SK-MEL-5 (cell line): ENCODE measurements around the gene DNLZ. TPM values are rescaled to one million over a fixed set of nuclear protein-coding genes. Genes with fewer than 3 reads are reported as not detected.
A peak's percentile ranks its signal among the peaks of the same experiment; 100 is the strongest.

Experiments
- DNase-seq: peaks from one replicate; pipeline ENCODE4 v3.0.0-alpha.2; 2016; ENCODE audit warnings: low read depth, low spot score
- in situ Hi-C: cut with HindIII; loops from 2 replicates; pipeline ENCODE4 v1.10.0; 2016; ENCODE audit warnings: low sequenced_read_pairs, high pct_unique_total_duplicates, low pct_unique_long_range_greater_than_20kb
- total RNA-seq: library from RNA; depleted of rRNA; stranded (reverse); fragments of >200 nt; shearing (Covaris generic); gene quantifications from 2 replicates; pipeline ENCODE4 v1.2.3, GENCODE V29; 2014

Gene DNLZ
- total RNA-seq, 1 experiment from 2014 or later: 35.1 TPM

DNA sequence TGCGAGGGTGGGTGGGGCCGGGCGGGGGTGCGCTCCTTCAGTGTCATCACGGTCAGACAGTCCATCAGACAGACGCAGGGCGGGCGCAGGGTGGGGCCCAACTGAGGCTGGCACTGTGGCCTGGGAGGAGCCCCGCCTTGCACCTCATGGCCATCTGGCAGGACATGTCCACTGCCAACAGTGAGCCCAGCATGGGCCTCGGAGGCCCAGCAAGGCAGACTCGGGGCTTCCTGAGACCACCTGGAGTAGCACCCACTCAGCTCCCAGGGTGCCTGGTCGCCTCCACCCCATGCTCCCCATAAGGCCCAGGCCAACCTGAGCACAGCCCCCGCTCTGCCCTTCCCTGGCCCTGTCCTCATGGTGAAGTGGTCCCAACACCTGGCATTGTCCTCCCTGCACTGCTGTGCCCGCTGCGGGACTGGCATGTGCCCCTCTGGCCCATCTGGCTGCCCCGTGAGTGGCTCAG is 44.7 kb downstream of the DNLZ start:
- no peak for DNase-seq
- in situ Hi-C loops: no loop called here

DNA sequence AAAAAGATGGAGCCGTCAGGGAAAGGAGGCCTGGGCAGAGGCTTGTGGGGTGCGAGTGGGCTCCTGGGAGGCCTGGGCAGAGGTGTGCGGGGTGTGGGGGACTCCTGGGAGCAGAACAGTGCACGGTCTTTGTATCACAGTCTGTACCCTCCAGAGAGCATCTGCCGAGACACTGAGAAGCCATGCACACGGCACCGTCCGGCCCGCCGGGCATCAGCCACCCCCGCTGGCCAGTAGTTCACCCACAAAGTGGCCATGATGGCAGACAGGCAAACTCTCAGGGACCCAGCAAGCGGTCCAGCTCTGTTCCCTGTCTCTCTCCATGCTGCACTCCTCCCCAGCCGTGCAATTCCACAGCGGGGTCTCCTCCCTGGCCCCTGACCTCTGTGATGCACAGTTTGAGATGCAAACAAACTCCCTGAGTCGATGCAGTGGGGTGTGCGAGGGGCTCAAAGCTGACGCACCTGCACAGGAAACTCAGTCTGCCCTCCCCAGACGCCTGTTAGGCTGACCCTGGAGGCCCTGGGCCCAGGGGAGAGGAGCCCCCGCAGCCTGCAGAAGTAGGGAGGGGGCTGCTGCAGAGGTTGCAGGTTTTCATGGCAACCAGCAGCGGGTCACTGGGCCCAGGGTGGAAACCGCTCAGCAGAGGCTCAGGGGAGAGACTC is 45.3 kb downstream of the DNLZ start:
- DNase-seq: no peak
- in situ Hi-C loops: no loop called here

DNA sequence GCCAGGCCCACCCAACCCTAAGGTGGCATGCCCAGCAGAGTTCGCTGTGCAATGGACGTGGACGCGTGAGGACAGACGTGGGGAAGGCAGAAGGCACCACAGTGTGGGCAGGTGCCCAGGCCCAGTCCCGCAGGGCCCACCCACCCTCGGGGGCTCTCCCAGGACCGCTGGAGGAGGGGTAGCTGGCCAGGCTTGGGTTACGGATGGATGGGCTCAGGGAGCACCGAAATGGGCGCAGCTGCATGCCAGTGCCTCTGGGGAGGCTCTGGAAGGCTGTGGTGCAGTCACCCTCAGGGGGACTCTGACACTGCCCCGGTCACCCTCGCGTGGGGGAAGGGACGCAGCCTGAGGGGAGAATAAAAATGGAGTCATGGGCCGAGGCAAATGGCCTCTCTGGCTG is 45.8 kb downstream of the DNLZ start:
- in situ Hi-C loops: no loop called here
- DNase-seq: no peak

DNA sequence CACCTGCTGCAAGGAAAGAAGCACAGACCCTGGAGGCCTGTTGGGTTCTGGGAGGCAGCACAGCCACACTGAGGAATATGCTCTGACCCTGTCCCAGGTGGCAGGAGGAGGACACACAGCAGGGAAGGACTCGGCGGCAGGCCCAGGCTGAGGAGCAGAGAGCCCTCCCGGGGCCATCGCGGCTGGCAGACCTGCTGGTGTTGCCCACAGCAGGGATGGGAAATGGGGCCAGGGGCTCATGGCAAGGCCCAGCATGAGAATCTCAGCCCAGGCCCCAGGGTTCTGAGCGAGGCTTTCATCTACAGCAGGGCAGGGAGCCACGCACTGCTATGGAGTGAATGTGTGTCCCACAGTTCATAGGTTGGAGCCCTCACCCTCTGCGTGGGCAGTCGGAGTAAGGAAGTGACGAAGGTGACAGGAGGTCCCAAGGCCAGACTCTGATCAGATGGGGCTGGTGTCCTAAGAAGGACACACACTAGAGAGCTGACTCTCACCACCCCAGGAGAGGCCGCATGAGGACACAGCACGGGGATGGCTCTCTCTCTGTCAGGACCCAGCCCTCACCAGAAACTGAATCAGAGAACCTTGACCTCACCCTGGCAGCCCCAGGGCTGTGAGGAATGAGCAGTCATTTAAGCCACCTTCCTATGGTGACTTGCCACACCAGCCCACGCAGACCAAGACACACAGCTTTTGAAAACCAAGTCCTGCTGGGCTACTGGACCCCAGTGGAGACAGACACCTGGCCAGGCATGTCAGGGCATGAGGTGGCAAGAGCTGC is 46.5 kb downstream of the DNLZ start:
- in situ Hi-C loops: no loop called here
- no peak for DNase-seq

DNA sequence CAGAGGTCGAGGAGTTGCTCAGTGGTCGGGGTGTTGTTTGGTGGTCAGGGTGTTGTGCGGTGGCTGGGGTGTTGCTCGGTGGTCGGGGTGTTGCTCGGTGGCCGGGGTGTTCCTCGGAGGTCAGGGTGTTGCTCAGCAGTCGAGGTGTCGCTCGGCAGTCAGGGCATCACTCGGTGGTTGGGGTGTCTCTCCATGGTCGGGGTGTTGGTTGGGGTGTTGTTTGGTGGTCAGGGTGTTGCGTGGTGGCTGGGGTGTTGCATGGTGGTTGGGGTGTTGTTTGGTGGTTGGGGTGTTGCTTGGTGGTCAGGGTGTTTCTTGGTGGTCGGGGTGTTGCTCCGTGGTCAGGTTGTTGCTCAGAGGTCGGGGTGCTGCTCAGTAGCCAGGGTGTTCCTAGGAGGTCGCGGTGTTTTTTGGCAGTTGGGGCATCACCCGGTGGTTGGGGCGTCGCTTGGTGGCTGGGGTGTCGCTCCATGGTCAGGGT is 47.2 kb downstream of the DNLZ start:
- in situ Hi-C loops: no loop called here

DNA sequence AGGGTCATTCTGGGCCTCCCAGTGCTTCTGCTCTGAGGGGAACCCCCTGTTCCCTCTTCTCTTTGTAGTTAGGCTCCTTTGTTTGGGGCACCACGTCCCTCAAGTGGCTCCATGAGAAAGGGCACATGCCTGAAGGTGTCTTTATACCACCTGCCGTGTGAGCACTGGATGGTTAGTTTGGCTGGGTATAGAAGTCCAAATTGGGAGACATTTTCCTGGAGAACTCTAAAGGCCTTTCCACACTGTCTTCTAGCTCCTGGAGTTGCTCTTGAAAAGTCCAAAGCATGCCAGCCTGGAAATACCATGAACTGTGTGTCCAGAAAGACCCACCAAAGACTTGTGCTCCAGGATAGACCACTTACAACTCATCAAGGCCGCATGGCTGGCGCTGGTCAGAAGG is 48.6 kb downstream of the DNLZ start:
- no peak for DNase-seq
- in situ Hi-C loops: no loop called here

More for the DNA sequence above, 47.2 kb downstream of the DNLZ start:
- DNase-seq: no peak

DNA sequence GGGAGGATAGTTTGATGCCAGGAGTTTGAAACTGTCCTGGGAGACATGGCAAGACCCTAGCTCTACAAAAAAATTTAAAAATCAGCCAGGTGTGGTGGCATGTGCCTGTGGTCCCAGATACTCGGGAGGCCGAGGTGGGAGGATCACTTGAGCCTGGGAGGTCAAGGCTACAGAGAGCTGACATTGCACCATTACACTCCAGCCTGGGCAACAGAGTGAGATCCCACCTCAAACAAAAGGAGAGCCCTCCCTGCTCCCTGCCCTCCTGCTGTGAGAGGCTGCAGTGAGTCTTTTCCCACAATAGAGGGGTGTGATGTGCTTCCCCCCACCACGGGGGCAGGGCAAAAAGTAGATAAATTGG is 49.5 kb downstream of the DNLZ start:
- in situ Hi-C loops: no loop called here
- DNase-seq: no peak

DNA sequence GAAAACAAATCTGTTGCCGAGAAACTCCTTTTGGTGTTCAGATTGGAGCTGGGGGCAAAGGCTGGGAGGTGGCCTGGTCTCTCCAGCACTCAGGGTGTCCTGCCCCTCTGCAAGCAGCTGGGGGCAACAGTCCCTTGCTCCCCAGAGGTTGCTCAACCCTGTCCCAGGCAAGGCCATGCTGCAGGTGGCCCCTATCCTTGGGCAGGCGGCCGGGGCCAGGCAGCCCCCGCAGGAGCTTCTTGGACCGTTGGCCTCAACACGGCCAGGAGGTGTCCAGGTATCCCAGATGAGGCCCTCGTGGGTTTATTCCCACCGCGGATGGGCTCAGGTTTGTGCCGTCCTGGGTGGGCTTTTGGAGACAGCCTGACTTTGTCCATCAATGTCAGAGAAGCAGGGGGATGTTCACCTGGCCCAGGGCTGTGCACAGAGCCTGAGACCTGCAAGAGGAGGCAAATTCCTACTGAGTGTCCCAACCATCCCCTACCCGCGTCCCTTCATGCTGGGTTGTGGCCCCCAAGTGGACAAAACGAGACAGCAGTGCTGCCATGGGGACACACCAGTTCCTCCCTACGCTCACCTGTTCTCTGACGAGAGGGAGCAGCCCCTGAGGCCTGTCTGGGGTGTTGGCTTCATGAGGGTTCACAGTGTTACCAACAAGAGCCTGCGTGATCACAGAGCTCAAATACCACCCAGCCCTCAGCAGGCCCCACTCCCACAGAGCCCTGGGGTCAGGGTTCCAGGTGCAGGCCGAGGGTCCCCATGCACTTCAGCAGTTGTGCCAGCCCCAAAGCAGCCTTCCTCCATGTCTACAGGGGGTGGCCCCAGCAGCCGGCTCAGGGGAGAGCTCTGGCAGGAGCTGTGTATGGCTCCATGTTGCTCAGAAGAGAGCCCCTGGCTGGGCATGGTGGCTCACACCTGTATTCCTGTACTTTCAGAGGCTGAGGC is 50.2 kb downstream of the DNLZ start:
- DNase-seq: no peak
- in situ Hi-C loops: no loop called here

DNA sequence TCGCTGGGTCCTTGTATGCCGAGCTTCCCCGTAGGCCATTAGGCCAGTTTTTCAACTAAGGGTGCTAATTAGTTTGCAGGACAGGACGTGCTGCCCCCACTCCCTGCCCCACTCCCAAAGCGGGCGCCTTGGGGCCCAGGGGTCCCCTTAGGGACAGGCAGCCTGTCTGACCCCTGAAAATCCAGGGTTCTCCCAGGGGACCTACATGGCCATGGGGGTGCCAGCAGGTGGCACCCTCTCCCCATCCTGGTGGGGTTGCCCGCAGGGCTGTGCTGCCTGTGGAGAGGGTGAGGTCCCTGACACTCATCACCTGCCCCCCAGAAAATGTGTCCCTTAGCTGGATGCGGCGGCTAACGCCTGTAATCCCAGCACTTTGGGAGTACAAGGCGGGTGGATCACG is 51.1 kb downstream of the DNLZ start:
- DNase-seq: peak; percentile 31
- in situ Hi-C loops: no loop called here

DNA sequence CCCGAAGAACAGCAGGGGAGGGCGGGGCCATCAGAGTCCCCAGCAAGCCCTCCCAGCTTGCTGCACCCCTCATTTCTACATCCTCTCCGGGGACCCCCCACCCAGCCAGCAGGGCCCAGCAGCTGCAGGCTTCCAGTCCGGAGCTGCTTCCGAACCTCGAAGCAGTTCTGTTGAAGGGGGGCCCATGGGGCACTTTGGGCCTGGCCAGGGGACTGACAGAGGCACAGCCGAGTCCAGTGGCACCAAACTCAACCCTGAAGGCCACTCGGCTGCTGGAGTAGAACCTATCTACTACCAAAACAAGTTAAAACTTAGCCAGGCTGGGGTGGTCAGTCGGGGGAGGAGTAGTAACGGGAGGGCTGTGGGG is 51.6 kb downstream of the DNLZ start:
- no peak for DNase-seq

DNA sequence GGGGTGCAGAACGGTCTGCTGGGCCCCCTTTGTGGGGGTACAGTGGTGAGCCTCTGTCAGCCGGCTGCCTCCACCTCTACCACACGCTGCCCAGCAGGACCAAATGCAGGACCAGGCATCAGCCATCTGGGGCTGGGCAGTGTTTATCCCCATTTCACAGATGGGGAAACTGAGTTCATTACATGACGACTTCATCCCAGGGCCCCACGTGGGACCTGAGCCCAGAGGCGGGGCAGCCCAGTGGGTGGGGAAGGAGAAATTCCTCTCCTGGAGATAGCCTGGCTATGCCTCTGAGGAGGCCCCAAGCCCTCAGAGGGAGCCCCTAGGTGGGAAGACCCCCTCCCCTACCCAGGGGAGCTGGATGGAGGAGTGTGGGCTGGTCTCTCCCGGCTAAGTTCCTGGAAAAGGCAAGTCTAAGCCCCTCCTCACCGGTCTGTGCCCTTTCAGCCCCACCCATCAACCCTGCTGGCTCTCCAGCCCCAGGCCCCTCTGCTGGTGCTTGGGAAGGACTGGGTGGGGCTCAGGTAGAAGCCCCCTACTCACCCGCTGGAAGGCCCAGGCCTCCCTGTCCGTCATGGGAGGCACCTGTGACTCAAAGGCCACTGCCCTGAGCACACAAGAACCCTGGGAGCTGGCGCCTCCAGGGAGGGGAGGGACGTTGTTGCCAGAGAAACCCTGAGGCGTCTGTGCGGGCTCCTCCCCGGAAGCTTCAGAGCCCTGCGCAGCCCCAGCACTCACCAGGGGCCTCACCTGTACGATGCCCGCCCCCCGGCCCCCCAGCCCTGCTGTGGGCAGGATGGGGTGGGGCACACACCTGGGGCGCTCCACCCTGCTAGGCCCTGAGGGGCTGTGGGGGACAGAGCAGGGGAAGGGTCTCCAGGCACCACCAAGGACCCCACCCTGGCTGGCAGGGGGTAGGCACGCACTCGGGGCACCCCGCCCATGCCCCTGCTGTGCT is 52.2 kb downstream of the DNLZ start:
- DNase-seq: no peak
- in situ Hi-C loops: no loop called here

More for the DNA sequence above, 51.6 kb downstream of the DNLZ start:
- in situ Hi-C loops: no loop called here

DNA sequence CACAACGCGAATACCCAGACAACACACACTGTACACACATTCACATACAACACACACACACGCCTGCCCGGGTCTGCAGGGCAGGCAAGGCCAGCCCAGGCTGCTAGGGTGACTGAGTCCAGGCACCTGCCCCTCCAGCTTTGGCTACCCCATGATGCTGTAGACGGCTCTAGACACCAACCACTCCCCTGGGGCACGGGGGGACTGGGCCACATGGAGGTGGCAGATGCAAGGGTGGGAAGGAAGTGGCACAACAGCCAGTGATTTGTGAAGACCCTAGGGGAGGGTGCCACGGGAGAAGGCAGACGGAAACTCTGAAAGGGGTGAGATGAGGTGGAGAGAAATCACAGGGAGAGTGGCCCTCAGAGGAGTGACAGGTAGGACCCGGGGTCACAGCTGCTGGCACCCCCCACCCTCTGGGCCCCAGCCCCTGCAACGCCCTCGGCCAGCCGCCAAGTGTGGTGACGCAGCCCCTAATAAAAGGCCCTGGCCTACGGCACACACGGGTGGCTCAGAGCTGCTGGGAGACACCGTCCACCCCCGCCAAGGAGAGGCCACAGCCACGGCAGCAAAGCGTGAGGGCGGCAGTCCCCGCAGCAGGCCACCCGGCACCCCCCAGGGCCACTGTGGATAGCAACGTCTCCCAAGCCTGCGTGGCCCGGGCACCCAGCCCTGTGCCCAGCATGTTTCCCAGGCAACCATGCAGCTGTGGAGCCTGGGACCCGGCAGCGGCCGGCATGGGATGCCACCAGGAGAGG is 53.1 kb downstream of the DNLZ start:
- DNase-seq: no peak
- in situ Hi-C loops: no loop called here

DNA sequence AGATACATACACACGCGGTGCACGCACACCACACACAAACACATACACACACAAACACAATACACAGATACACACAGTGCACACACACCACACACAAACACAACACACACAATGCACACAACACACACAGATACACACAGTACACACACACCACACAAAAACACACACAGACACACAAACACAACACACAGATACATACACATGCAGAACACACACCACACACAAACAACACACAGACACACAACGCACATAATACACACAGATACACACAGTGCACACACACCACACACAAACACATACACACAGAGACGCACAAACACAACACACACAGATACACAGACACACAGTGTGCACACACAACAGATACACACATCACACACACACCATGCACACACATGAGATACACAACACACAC is 53.7 kb downstream of the DNLZ start:
- in situ Hi-C loops: no loop called here
- no peak for DNase-seq
